ENCODE measurements around the gene SIRPA. TPM values are rescaled to one million over a fixed set of nuclear protein-coding genes. Genes with fewer than 3 reads are reported as not detected.
A peak's percentile ranks its signal among the peaks of the same experiment; 100 is the strongest.

SIRPA gene
- total RNA-seq, 1 experiment from 2014 or later: 6.0 TPM

DNA sequence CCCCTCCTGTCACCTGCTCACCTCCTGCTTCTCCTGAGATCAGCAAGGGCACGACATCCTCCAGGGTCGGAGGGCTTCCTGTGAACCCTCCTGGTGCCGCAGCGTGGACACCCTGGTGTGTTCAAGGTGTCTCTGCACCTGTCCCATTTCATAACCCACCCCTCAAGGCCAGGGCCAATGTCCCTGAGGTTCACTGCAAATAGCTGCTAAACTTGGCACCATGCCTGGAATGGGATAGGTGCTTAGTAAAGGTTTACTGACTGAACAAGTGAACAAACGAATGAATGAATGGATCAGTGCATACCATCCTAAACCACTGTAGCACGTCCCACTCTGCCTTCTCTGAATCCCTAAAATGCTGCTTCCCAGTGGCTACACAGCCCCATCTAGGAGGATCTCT is 35.0 kb downstream of the SIRPA start:
- no peaks in the 10 kb centered on the region for H3K79me2 ChIP-seq (ENCODE audit: insufficient read depth, low read length)
- no peak for DNase-seq
- H2BK20ac ChIP-seq (ENCODE audit: low read depth, low read length, poor library complexity, severe bottlenecking): no peak overlapping the region
- H3K27me3 ChIP-seq (ENCODE audit: insufficient read depth, low read length): no peaks in the 10 kb centered on the region
- H3K27ac ChIP-seq (ENCODE audit: insufficient read length, low read depth, low read length): no peak overlapping the region
- no peak overlapping the region for H4K5ac ChIP-seq (ENCODE audit: insufficient read length, low read depth, low read length)
- H2BK12ac ChIP-seq (ENCODE audit: insufficient read length, low read depth, low read length): no peak overlapping the region
- H2BK120ac ChIP-seq (ENCODE audit: low read depth, low read length, poor library complexity, severe bottlenecking): no peak overlapping the region
- no peaks in the 10 kb centered on the region for H3K36me3 Mint-ChIP-seq (ENCODE audit: insufficient read depth in 1 of 3, low read depth in 3 of 3)
- H3K18ac ChIP-seq (ENCODE audit: insufficient read length, low read depth, low read length): no peak overlapping the region
- H3K27ac Mint-ChIP-seq: peak overlapping the region in 1 of 3 experiments; percentile 25; a peak in 1 of 7 replicates
- peaks cover 6% of the 10 kb centered on the region for H3K27me3 Mint-ChIP-seq (ENCODE audit: low read depth)
- no peaks in the 10 kb centered on the region; a peak in 1 of 5 replicates for H3K9me3 Mint-ChIP-seq
- H3K9me3 ChIP-seq (ENCODE audit: control insufficient read depth, low read depth, low read length): no peaks in the 10 kb centered on the region
- H3K4me3 Mint-ChIP-seq: no peak overlapping the region; a peak in 1 of 5 replicates
- H3K9ac ChIP-seq (ENCODE audit: extremely low read depth, insufficient read length, low read length): no peak overlapping the region
- no peak overlapping the region for H3T11ph ChIP-seq (ENCODE audit: low read length)
- H3K4me1 ChIP-seq (ENCODE audit: insufficient read depth, low read length): 0 out of 2 replicates have a peak, but pooled peaks cover 4% of the 10 kb centered on the region
- H2AK5ac ChIP-seq (ENCODE audit: insufficient read length, low read length): no peak overlapping the region
- H2AFZ ChIP-seq (ENCODE audit: low read length): no peak overlapping the region
- H3K79me1 ChIP-seq (ENCODE audit: insufficient read depth, low read depth, low read length, poor library complexity, severe bottlenecking): no peaks in the 10 kb centered on the region
- no peak overlapping the region for H4K91ac ChIP-seq (ENCODE audit: insufficient read length, low read depth, low read length)
- no peak overlapping the region for H2BK15ac ChIP-seq (ENCODE audit: low read depth, low read length)
- no peak overlapping the region for H3K4me2 ChIP-seq (ENCODE audit: insufficient read depth, insufficient read length, low read length)
- no peak overlapping the region for H4K8ac ChIP-seq (replicated peaks; ENCODE audit: insufficient read length, low read depth, low read length)
- WGBS (ENCODE audit: extremely low coverage, insufficient read length, low lambda C conversion rate): no CpG with 5 or more reads among the region's 6 CpGs
- no peak overlapping the region for H3K23ac ChIP-seq (ENCODE audit: insufficient read length, low read depth, low read length)
- H4K20me1 ChIP-seq (ENCODE audit: control insufficient read depth, insufficient read depth, insufficient read length): no peaks in the 10 kb centered on the region
- no peak overlapping the region for H3K4ac ChIP-seq (ENCODE audit: low read depth, low read length)
- TF ChIP-seq, protein P1, sequence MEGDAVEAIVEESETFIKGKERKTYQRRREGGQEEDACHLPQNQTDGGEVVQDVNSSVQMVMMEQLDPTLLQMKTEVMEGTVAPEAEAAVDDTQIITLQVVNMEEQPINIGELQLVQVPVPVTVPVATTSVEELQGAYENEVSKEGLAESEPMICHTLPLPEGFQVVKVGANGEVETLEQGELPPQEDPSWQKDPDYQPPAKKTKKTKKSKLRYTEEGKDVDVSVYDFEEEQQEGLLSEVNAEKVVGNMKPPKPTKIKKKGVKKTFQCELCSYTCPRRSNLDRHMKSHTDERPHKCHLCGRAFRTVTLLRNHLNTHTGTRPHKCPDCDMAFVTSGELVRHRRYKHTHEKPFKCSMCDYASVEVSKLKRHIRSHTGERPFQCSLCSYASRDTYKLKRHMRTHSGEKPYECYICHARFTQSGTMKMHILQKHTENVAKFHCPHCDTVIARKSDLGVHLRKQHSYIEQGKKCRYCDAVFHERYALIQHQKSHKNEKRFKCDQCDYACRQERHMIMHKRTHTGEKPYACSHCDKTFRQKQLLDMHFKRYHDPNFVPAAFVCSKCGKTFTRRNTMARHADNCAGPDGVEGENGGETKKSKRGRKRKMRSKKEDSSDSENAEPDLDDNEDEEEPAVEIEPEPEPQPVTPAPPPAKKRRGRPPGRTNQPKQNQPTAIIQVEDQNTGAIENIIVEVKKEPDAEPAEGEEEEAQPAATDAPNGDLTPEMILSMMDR (conservative IDR thresholded peaks at IDR 0.05): no peak
- H3K14ac ChIP-seq (ENCODE audit: insufficient read depth, low read length): peak overlapping the region; percentile 34; the same call in 1 of the 2 replicates
- no peaks in the 10 kb centered on the region for H3K23me2 ChIP-seq (ENCODE audit: insufficient read length, low read depth, low read length, poor library complexity, severe bottlenecking)
- no peak overlapping the region for H2BK5ac ChIP-seq (ENCODE audit: insufficient read length, low read length)
- peaks cover 25 to 27% of the 10 kb centered on the region in 2 experiments for H3K4me1 Mint-ChIP-seq
- H3K56ac ChIP-seq (ENCODE audit: insufficient read length, low read depth, low read length): no peak overlapping the region

All from H9 (cell line).